ENCODE results near the gene PTPRU.

DNA sequence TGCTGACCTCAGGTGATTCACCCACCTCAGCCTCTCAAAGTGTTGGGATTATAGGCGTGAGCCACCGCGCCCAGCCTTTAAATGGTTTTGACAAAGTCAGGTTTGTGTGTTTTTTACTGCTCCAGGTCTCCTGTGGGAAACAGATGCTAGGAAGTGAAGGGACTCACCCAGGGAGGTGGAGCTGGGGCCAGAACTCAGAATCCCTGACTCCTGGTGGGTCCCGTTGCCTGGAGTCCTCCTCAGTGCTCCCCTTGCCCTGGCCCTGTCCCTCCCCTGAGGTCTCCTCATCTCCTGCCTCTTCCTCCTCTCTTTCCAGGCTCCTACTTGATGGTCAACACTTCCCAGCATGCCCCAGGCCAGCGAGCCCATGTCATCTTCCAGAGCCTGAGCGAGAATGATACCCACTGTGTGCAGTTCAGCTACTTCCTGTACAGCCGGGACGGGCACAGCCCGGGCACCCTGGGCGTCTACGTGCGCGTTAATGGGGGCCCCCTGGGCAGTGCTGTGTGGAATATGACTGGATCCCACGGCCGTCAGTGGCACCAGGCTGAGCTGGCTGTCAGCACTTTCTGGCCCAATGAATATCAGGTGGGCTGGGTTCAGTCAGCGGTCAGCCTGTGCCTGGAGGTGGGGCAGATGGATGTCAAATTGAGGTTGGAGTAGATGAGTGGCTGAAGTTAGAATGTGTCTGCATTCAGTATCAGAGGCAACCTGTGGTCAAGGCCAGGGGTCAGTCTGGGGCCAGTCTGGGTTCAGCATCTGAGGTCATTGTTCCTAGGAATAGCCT lies 22.1 kb downstream of the PTPRU start:
- TF ChIP-seq, protein P1, sequence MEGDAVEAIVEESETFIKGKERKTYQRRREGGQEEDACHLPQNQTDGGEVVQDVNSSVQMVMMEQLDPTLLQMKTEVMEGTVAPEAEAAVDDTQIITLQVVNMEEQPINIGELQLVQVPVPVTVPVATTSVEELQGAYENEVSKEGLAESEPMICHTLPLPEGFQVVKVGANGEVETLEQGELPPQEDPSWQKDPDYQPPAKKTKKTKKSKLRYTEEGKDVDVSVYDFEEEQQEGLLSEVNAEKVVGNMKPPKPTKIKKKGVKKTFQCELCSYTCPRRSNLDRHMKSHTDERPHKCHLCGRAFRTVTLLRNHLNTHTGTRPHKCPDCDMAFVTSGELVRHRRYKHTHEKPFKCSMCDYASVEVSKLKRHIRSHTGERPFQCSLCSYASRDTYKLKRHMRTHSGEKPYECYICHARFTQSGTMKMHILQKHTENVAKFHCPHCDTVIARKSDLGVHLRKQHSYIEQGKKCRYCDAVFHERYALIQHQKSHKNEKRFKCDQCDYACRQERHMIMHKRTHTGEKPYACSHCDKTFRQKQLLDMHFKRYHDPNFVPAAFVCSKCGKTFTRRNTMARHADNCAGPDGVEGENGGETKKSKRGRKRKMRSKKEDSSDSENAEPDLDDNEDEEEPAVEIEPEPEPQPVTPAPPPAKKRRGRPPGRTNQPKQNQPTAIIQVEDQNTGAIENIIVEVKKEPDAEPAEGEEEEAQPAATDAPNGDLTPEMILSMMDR (conservative IDR thresholded peaks at IDR 0.05; ENCODE audit: low read depth in 2 of 2) = no peak
- TF ChIP-seq, protein P2, sequence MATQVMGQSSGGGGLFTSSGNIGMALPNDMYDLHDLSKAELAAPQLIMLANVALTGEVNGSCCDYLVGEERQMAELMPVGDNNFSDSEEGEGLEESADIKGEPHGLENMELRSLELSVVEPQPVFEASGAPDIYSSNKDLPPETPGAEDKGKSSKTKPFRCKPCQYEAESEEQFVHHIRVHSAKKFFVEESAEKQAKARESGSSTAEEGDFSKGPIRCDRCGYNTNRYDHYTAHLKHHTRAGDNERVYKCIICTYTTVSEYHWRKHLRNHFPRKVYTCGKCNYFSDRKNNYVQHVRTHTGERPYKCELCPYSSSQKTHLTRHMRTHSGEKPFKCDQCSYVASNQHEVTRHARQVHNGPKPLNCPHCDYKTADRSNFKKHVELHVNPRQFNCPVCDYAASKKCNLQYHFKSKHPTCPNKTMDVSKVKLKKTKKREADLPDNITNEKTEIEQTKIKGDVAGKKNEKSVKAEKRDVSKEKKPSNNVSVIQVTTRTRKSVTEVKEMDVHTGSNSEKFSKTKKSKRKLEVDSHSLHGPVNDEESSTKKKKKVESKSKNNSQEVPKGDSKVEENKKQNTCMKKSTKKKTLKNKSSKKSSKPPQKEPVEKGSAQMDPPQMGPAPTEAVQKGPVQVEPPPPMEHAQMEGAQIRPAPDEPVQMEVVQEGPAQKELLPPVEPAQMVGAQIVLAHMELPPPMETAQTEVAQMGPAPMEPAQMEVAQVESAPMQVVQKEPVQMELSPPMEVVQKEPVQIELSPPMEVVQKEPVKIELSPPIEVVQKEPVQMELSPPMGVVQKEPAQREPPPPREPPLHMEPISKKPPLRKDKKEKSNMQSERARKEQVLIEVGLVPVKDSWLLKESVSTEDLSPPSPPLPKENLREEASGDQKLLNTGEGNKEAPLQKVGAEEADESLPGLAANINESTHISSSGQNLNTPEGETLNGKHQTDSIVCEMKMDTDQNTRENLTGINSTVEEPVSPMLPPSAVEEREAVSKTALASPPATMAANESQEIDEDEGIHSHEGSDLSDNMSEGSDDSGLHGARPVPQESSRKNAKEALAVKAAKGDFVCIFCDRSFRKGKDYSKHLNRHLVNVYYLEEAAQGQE (IDR thresholded peaks at IDR 0.05; ENCODE audit: unreplicated experiment) = no peak
- TF ChIP-seq EZH2 (IDR thresholded peaks at IDR 0.05; ENCODE audit: low read depth, unreplicated experiment) (no peak), POLR2AphosphoS5 (IDR thresholded peaks at IDR 0.05; ENCODE audit: low read depth) (no peak), EZH2phosphoT487 (IDR thresholded peaks at IDR 0.05; ENCODE audit: unreplicated experiment) (no peak), ZNF114 (CRISPR knock-in tag; IDR thresholded peaks at IDR 0.05) (no peak), STAT1 (IDR thresholded peaks at IDR 0.05; ENCODE audit: unreplicated experiment) (no peak), CREB1 (CRISPR knock-in tag; IDR thresholded peaks at IDR 0.05; ENCODE audit: low read depth) (no peak), JUNB (IDR thresholded peaks at IDR 0.05; ENCODE audit: unreplicated experiment) (no peak), ZNF331 (CRISPR knock-in tag; IDR thresholded peaks at IDR 0.05; ENCODE audit: low read depth) (no peak)
- TF ChIP-seq, protein P3, sequence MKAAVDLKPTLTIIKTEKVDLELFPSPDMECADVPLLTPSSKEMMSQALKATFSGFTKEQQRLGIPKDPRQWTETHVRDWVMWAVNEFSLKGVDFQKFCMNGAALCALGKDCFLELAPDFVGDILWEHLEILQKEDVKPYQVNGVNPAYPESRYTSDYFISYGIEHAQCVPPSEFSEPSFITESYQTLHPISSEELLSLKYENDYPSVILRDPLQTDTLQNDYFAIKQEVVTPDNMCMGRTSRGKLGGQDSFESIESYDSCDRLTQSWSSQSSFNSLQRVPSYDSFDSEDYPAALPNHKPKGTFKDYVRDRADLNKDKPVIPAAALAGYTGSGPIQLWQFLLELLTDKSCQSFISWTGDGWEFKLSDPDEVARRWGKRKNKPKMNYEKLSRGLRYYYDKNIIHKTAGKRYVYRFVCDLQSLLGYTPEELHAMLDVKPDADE (IDR thresholded peaks at IDR 0.05) = no peak

All from GM23338 (cell line).